Caco-2 (cell line): ENCODE data around the gene PAQR3. TPM values are rescaled to one million over a fixed set of nuclear protein-coding genes. Genes with fewer than 3 reads are reported as not detected.
"Not testable (repeated sequence)": the region's sequence is repeated elsewhere in the genome, so short reads cannot be mapped to it uniquely, and the experiment has no call there.

Experiments used
- BruUV-seq: library from RNA; stranded (reverse); fragments of 400-500 nt; replicated peaks from 2 replicates; lab custom pipeline; 2021; lab: Mats Ljungman, UMichigan
- CTCF ChIA-PET: fragments of 300-600 bp; sonication (Branson Sonifier 250); formaldehyde crosslinking; loops from one replicate; lab custom pipeline; 2022; ENCODE audit warnings: antibody characterized with exemption; lab: Charles Lee
- POLR2A ChIA-PET: fragments of 300-600 bp; sonication (Branson Sonifier 250); formaldehyde crosslinking; loops from one replicate; lab custom pipeline; 2022; ENCODE audit warnings: antibody characterized with exemption; lab: Charles Lee
- DNase-seq, 2 experiments: peaks; one replicate each; pipeline versions ENCODE4 v3.0.0 to v3.0.0-alpha.2; 2020 to 2022
- H3K27me3 ChIP-seq: replicated peaks from 2 replicates; pipeline ENCODE4 v1.6.0; 2011; ENCODE audit warnings: low read length; ENCODE audit not compliant: control insufficient read depth, insufficient read depth
- H3K36me3 ChIP-seq: 2 replicates; pipeline ENCODE4 v1.5.1; 2011; ENCODE audit warnings: low read length; ENCODE audit not compliant: control insufficient read depth, insufficient read depth
- H3K4me1 ChIP-seq: fragments of 250-450 bp; sonication (Bioruptor Pico); 2 replicates; pipeline ENCODE4 v1.5.1; 2020; ENCODE audit warnings: mild to moderate bottlenecking
- H3K4me3 ChIP-seq: 2 replicates; pipeline ENCODE4 v1.5.1; 2011; ENCODE audit warnings: low read depth, mild to moderate bottlenecking, control low read depth, low read length
- H3K9me3 ChIP-seq: fragments of 250-450 bp; sonication (Bioruptor Pico); 2 replicates; pipeline ENCODE4 v1.5.1; 2020; ENCODE audit warnings: mild to moderate bottlenecking, moderate library complexity
- H3K27ac Mint-ChIP-seq: one replicate; pipeline ENCODE4 v1.8.0; 2022; ENCODE audit warnings: mixed read lengths; ENCODE audit not compliant: unreplicated experiment
- H3K27me3 Mint-ChIP-seq: one replicate; pipeline ENCODE4 v1.8.0; 2022; ENCODE audit warnings: mixed read lengths; ENCODE audit not compliant: insufficient read depth, unreplicated experiment
- H3K36me3 Mint-ChIP-seq: one replicate; pipeline ENCODE4 v1.8.0; 2022; ENCODE audit warnings: mild to moderate bottlenecking, mixed read lengths; ENCODE audit not compliant: insufficient read depth, unreplicated experiment
- H3K4me1 Mint-ChIP-seq: one replicate; pipeline ENCODE4 v1.8.0; 2022; ENCODE audit warnings: low read depth, mixed read lengths; ENCODE audit not compliant: unreplicated experiment
- H3K4me3 Mint-ChIP-seq: one replicate; pipeline ENCODE4 v1.8.0; 2022; ENCODE audit warnings: mild to moderate bottlenecking, moderate library complexity, mixed read lengths; ENCODE audit not compliant: unreplicated experiment
- H3K9me3 Mint-ChIP-seq: one replicate; pipeline ENCODE4 v1.8.0; 2022; ENCODE audit warnings: mixed read lengths; ENCODE audit not compliant: unreplicated experiment
- CTCF ChIP-seq, 2 experiments: fragments of 200-600 bp in 1 of 2; IDR thresholded peaks; 1 replicate in 1 of 2; 2 replicates in 1 of 2; pipeline versions ENCODE4 v1.5.1 to v1.8.0; 2011 to 2022; ENCODE audit warnings: antibody characterized with exemption in 1 of 2, control low read depth in 1 of 2, inconsistent platforms in 1 of 2, low read depth in 1 of 2, low read length in 1 of 2, mild to moderate bottlenecking in 1 of 2, moderate library complexity in 1 of 2; ENCODE audit not compliant: insufficient read depth in 1 of 2, severe bottlenecking in 1 of 2, unreplicated experiment in 1 of 2
- intact Hi-C: fragments of 100-400 bp; cut with micrococcal nuclease; formaldehyde crosslinking; loops from one replicate; pipeline ENCODE4 v1.10.0; 2022; ENCODE audit not compliant: unreplicated experiment
- total RNA-seq: library from RNA; stranded (reverse); gene quantifications from 2 replicates; pipeline ENCODE4 v1.2.3, GENCODE V29; 2022

PAQR3 gene
- total RNA-seq, 1 experiment from 2014 or later = 13.3 TPM

GRCh38 chr4:78870056-78870455 is 69.2 kb downstream of the PAQR3 start:
- H3K27me3 Mint-ChIP-seq = no peaks in the 10 kb centered on the region
- no peak for TF ChIP-seq CTCF (IDR thresholded peaks at IDR 0.05; ENCODE audit: insufficient read depth in 1 of 2, low read depth in 1 of 2, low read length in 1 of 2, severe bottlenecking in 1 of 2, unreplicated experiment in 1 of 2)
- ChIA-PET CTCF (no interaction called here), POLR2A (no interaction called here)
- Histone ChIP-seq H3K9me3 (no peaks in the 10 kb centered on the region), H3K4me1 (no peaks in the 10 kb centered on the region), H3K4me3 (no peak overlapping the region), H3K36me3 (no peaks in the 10 kb centered on the region), H3K27me3 (no peaks in the 10 kb centered on the region)
- H3K9me3 Mint-ChIP-seq = no peaks in the 10 kb centered on the region
- intact Hi-C loops = no loop called here
- DNase-seq = no peak
- H3K4me1 Mint-ChIP-seq = no peaks in the 10 kb centered on the region
- BruUV-seq = no TSS peak
- H3K36me3 Mint-ChIP-seq = peaks cover 34% of the 10 kb centered on the region
- H3K4me3 Mint-ChIP-seq = no peak overlapping the region
- H3K27ac Mint-ChIP-seq = no peak overlapping the region

GRCh38 chr4:78868712-78869111 is 70.5 kb downstream of the PAQR3 start:
- intact Hi-C loops = loop anchor here (10.0 kb wide), 1 partner anchor 914 kb away; no protein-coding TSS in a partner anchor

GRCh38 chr4:78865451-78865850 is 73.8 kb downstream of the PAQR3 start:
- ChIA-PET CTCF (no interaction called here), POLR2A (no interaction called here)
- peaks cover 30% of the 10 kb centered on the region for H3K36me3 Mint-ChIP-seq
- Histone ChIP-seq H3K4me3 (no peak overlapping the region), H3K27me3 (no peaks in the 10 kb centered on the region), H3K4me1 (peaks cover 17% of the 10 kb centered on the region), H3K9me3 (peaks cover 4% of the 10 kb centered on the region), H3K36me3 (no peaks in the 10 kb centered on the region)
- H3K27ac Mint-ChIP-seq = no peak overlapping the region
- H3K4me3 Mint-ChIP-seq = no peak overlapping the region
- no peak for TF ChIP-seq CTCF (IDR thresholded peaks at IDR 0.05; ENCODE audit: insufficient read depth in 1 of 2, low read depth in 1 of 2, low read length in 1 of 2, severe bottlenecking in 1 of 2, unreplicated experiment in 1 of 2)
- H3K9me3 Mint-ChIP-seq = no peaks in the 10 kb centered on the region
- no peak for DNase-seq
- H3K27me3 Mint-ChIP-seq = no peaks in the 10 kb centered on the region
- intact Hi-C loops = loop anchor here (10.0 kb wide), 1 partner anchor 911 kb away; no protein-coding TSS in a partner anchor
- H3K4me1 Mint-ChIP-seq = peaks cover 16% of the 10 kb centered on the region
- no TSS peak for BruUV-seq

More at GRCh38 chr4:78868712-78869111, 70.5 kb downstream of the PAQR3 start:
- H3K27me3 Mint-ChIP-seq, BruUV-seq, POLR2A ChIA-PET, H3K36me3 ChIP-seq, H3K4me3 Mint-ChIP-seq, H3K9me3 Mint-ChIP-seq, H3K4me1 ChIP-seq, H3K4me3 ChIP-seq, DNase-seq, H3K27ac Mint-ChIP-seq, H3K4me1 Mint-ChIP-seq, H3K9me3 ChIP-seq, H3K27me3 ChIP-seq, CTCF ChIA-PET: not testable (repeated sequence)
- peaks cover 32% of the 10 kb centered on the region for H3K36me3 Mint-ChIP-seq
